GM12878 (cell line): ENCODE data around the gene TTC1. TPM values are rescaled to one million over a fixed set of nuclear protein-coding genes. Genes with fewer than 3 reads are reported as not detected.

Experiments
- ATAC-seq: fragments of 200-7000 bp; cut with Tn5 transposase; 3 replicates; pipeline ENCODE4 v1.9.1; 2020; ENCODE audit warnings: mild to moderate bottlenecking, moderate library complexity
- BruUV-seq: library from RNA; stranded (reverse); fragments of 400-500 nt; replicated peaks from 2 replicates; lab custom pipeline; 2021; lab: Mats Ljungman, UMichigan
- CTCF ChIA-PET: fragments of 300-600 bp; sonication (Branson Sonifier 250); formaldehyde crosslinking; extraction: SDS; loops from one replicate; lab custom pipeline; 2021; ENCODE audit warnings: inconsistent platforms; lab: Yijun Ruan, JAX
- POLR2A ChIA-PET: fragments of 350-600 bp; formaldehyde crosslinking; extraction: SDS; loops from one replicate; lab custom pipeline; 2021; ENCODE audit warnings: inconsistent platforms; lab: Charles Lee
- RAD21 ChIA-PET: fragments of 300-600 bp; sonication (Branson Sonifier 250); formaldehyde crosslinking; loops from one replicate; lab custom pipeline; 2023; ENCODE audit warnings: antibody characterized with exemption; ENCODE audit not compliant: unreplicated experiment; lab: Charles Lee
- SMC1A ChIA-PET: fragments of 300-600 bp; sonication (Branson Sonifier 250); formaldehyde crosslinking; loops from one replicate; lab custom pipeline; 2023; ENCODE audit not compliant: unreplicated experiment, uncharacterized antibody; lab: Charles Lee
- DNase-seq: peaks from one replicate; pipeline ENCODE4 v3.0.0-alpha.2; 2011; ENCODE audit warnings: low read depth, low spot score
- FAIRE-seq: peaks from 3 replicates; lab custom pipeline; 2011; peaks lifted over from hg19 to GRCh38; lab: Jason Lieb, UNC
- H2AFZ ChIP-seq: 2 replicates; pipeline ENCODE4 v1.6.0; 2011; ENCODE audit warnings: low read depth, low read length, control low read depth; ENCODE audit not compliant: control insufficient read depth
- H3K27ac ChIP-seq: 2 replicates; pipeline ENCODE4 v1.5.1; 2011; ENCODE audit warnings: control low read depth; ENCODE audit not compliant: control insufficient read depth, insufficient read depth
- H3K27me3 ChIP-seq, 2 experiments: replicated peaks in 1 of 2; 2 replicates each; pipeline versions ENCODE4 v1.6.0 to v1.6.1; 2011; ENCODE audit warnings: low read length in 1 of 2; ENCODE audit not compliant: control insufficient read depth in 2 of 2, insufficient read depth in 2 of 2
- H3K36me3 ChIP-seq, 2 experiments: 2 replicates each; pipeline ENCODE4 v1.5.1; 2011; ENCODE audit warnings: low read length in 1 of 2; ENCODE audit not compliant: control insufficient read depth in 2 of 2, insufficient read depth in 2 of 2
- H3K4me1 ChIP-seq: 2 replicates; pipeline ENCODE4 v1.6.1; 2011; ENCODE audit warnings: mild to moderate bottlenecking, low read length, moderate library complexity, mixed read lengths; ENCODE audit not compliant: control insufficient read depth, insufficient read depth
- H3K4me2 ChIP-seq: 2 replicates; pipeline ENCODE4 v1.6.0; 2011; ENCODE audit warnings: control low read depth; ENCODE audit not compliant: control insufficient read depth, insufficient read depth
- H3K4me3 ChIP-seq: fragments of 200-600 bp; sonication (generic); 2 replicates; pipeline ENCODE4 v1.5.1; 2016
- H3K79me2 ChIP-seq: 2 replicates; pipeline ENCODE4 v1.6.0; 2011; ENCODE audit warnings: low read length; ENCODE audit not compliant: control insufficient read depth, insufficient read depth
- H3K9ac ChIP-seq: 2 replicates; pipeline ENCODE4 v1.8.0; 2011; ENCODE audit warnings: low read length, control low read depth, mixed read lengths; ENCODE audit not compliant: control insufficient read depth, insufficient read depth
- H3K9me3 ChIP-seq: replicated peaks from 3 replicates; pipeline ENCODE4 v1.5.1; 2011; ENCODE audit warnings: mild to moderate bottlenecking, low read length; ENCODE audit not compliant: control insufficient read depth, insufficient read depth
- H4K20me1 ChIP-seq: 2 replicates; pipeline ENCODE4 v1.6.0; 2011; ENCODE audit not compliant: control insufficient read depth, insufficient read depth
- ATF3 ChIP-seq: IDR thresholded peaks from 2 replicates; pipeline ENCODE4 v1.6.1; 2011; ENCODE audit warnings: low read depth, mild to moderate bottlenecking, low read length, moderate library complexity, borderline replicate concordance; ENCODE audit errors: extremely low read depth
- BMI1 ChIP-seq: fragments of 450-650 bp; IDR thresholded peaks from 2 replicates; pipeline ENCODE4 v1.6.1; 2016; ENCODE audit warnings: mild to moderate bottlenecking, moderate library complexity, borderline replicate concordance
- CBFB ChIP-seq: IDR thresholded peaks from 2 replicates; pipeline ENCODE4 v1.6.1; 2016; ENCODE audit warnings: antibody characterized with exemption, low read depth
- FOXK2 ChIP-seq: fragments of 450-650 bp; IDR thresholded peaks from 2 replicates; pipeline ENCODE4 v1.6.1; 2017; ENCODE audit warnings: mild to moderate bottlenecking, moderate library complexity
- IKZF1 ChIP-seq: fragments of 450-650 bp; conservative IDR thresholded peaks from 2 replicates; pipeline ENCODE4 v1.6.1; 2017; ENCODE audit warnings: antibody characterized with exemption, mild to moderate bottlenecking
- KLF5 ChIP-seq: fragments of 450-650 bp; IDR thresholded peaks from 2 replicates; pipeline ENCODE4 v1.6.1; 2014; ENCODE audit warnings: mild to moderate bottlenecking; ENCODE audit not compliant: partially characterized antibody
- MXI1 ChIP-seq: fragments of 150-350 bp; IDR thresholded peaks from 2 replicates; pipeline ENCODE4 v1.6.1; 2011; ENCODE audit warnings: low read depth, mild to moderate bottlenecking, inconsistent platforms, low read length, improper control_type of control experiment
- NR2C2 ChIP-seq: IDR thresholded peaks from 2 replicates; pipeline ENCODE4 v1.6.1; 2011; ENCODE audit warnings: borderline replicate concordance, low read depth; ENCODE audit not compliant: control insufficient read depth, insufficient read length
- SMAD5 ChIP-seq: IDR thresholded peaks from 2 replicates; pipeline ENCODE4 v1.6.1; 2016; ENCODE audit warnings: antibody characterized with exemption, low read depth
- USF2 ChIP-seq: IDR thresholded peaks from 2 replicates; pipeline ENCODE4 v1.6.1; 2011; ENCODE audit warnings: low read depth, low read length, improper control_type of control experiment, borderline replicate concordance
- ZBTB11 ChIP-seq: fragments of 450-650 bp; formaldehyde crosslinking; IDR thresholded peaks from 2 replicates; pipeline ENCODE4 v1.5.0; 2022; ENCODE audit warnings: mild to moderate bottlenecking, missing genetic modification characterization
- ZBTB33 ChIP-seq: fragments of 450-650 bp; IDR thresholded peaks from 2 replicates; pipeline ENCODE4 v1.6.1; 2017; ENCODE audit warnings: mild to moderate bottlenecking
- ZBTB40 ChIP-seq: fragments of 450-650 bp; IDR thresholded peaks from 2 replicates; pipeline ENCODE4 v1.6.1; 2016; ENCODE audit warnings: mild to moderate bottlenecking, moderate library complexity, borderline replicate concordance
- ZZZ3 ChIP-seq: IDR thresholded peaks from 2 replicates; pipeline ENCODE4 v1.6.1; 2011; ENCODE audit warnings: low read depth; ENCODE audit not compliant: control insufficient read depth, insufficient read length
- WGBS: methylation state at CpG from one replicate; pipeline ENCODE4 v1.1.6; 2016; ENCODE audit warnings: low lambda C conversion rate; ENCODE audit not compliant: insufficient replicate concordance, insufficient coverage; ENCODE audit errors: missing lambda C conversion rate; 5-methylcytosine and 5-hydroxymethylcytosine counted together
- in situ Hi-C: fragments of 300-500 bp; cut with MboI; formaldehyde crosslinking; loops from 9 replicates; pipeline ENCODE4 v1.14.3; 2018; ENCODE audit warnings: mixed read lengths
- intact Hi-C: fragments of 100-400 bp; cut with micrococcal nuclease; formaldehyde crosslinking; loops from one replicate; pipeline ENCODE4 v1.14.2; 2022; ENCODE audit not compliant: unreplicated experiment
- polyA plus RNA-seq, 11 experiments: library from polyadenylated mRNA; depleted of rRNA in 4 of 11; unstranded in 6 of 11; stranded (reverse) in 5 of 11; fragments of >200 nt; fragmentation: Nextera tagmentation in 4 of 11; fragmentation: Illumina TruSeq in 1 of 11; extraction: Ambion mirVana in 4 of 11; extraction: Trizol in 1 of 11; gene quantifications; 1 replicate in 1 of 11; 2 replicates in 10 of 11; pipeline versions ENCODE4 v1.2.1 to v1.2.3, GENCODE V29; 2011 to 2016; ENCODE audit warnings: inconsistent platforms in 2 of 11, missing spikeins in 2 of 11, low read depth in 1 of 11
- total RNA-seq, 4 experiments: library from RNA; depleted of rRNA in 3 of 4; stranded (reverse); fragments of >200 nt in 3 of 4; fragmentation: Illumina TruSeq in 1 of 4; extraction: Trizol in 1 of 4; gene quantifications; 2 replicates each; pipeline versions ENCODE4 v1.2.1 to v1.2.3, GENCODE V29; 2013 to 2021

TTC1 gene
- total and polyA plus RNA-seq, 10 of the 15 experiments (the other 5 are each of a cell fraction or from before 2014, with no cell fraction given): 46.6 to 160 (median 92.3) TPM

DNA sequence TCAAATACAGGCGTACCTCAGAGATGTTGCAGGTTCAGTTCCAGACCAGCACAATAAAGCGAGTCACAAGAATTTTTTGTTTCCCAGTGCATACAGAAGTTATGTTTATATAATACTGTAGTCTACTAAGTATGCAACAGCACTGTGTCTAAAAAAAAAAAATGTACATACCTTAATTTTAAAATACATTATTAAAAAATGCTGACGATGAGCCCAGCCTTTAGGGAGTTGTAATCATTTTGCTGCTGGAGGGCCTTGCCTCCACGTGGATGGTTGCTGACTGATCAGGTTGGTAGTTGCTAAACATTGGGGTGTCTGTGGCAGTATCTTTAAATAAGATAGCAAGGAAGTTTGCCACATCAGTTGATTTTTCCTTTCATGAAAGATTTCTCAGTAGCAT, 48.3 kb downstream of the TTC1 start:
- Histone ChIP-seq H3K4me2 (no peak overlapping the region), H3K27ac (no peak overlapping the region), H3K9me3 (no peaks in the 10 kb centered on the region), H4K20me1 (no peaks in the 10 kb centered on the region), H3K27me3 (no peaks in the 10 kb centered on the region), H3K9ac (no peak overlapping the region), H2AFZ (no peak overlapping the region), H3K36me3 (peaks cover under 1 to 6% of the 10 kb centered on the region in 2 experiments), H3K4me1 (no peaks in the 10 kb centered on the region), H3K4me3 (no peak overlapping the region), H3K79me2 (no peaks in the 10 kb centered on the region)
- in situ Hi-C loops (no loop called here), intact Hi-C loops (no loop called here)
- RAD21 ChIA-PET: no interaction called here
- 96% methylated on average over 4 of the region's 4 CpGs for WGBS
- FAIRE-seq (no peak), DNase-seq (no peak), ATAC-seq (no peak)
- POLR2A ChIA-PET: no interaction called here
- BruUV-seq: no TSS peak
- SMC1A ChIA-PET: interaction anchor here (0.6 to 1.4 kb wide), 2 partner anchors 35 to 69 kb away, joined by 3 read pairs; no protein-coding TSS in a partner anchor
- CTCF ChIA-PET: no interaction called here
- TF ChIP-seq IKZF1 (no peak), NR2C2 (no peak), CBFB (no peak), ZZZ3 (no peak), ATF3 (no peak), BMI1 (no peak), ZBTB33 (no peak), USF2 (no peak), ZBTB11 (no peak), MXI1 (no peak), KLF5 (no peak), ZBTB40 (no peak), SMAD5 (no peak), FOXK2 (no peak)
